Measurements from ENCODE around the gene SYNE1.
"Not testable (repeated sequence)": the region's sequence is repeated elsewhere in the genome, so short reads cannot be mapped to it uniquely, and the experiment has no call there.

SYNE1 gene

DNA sequence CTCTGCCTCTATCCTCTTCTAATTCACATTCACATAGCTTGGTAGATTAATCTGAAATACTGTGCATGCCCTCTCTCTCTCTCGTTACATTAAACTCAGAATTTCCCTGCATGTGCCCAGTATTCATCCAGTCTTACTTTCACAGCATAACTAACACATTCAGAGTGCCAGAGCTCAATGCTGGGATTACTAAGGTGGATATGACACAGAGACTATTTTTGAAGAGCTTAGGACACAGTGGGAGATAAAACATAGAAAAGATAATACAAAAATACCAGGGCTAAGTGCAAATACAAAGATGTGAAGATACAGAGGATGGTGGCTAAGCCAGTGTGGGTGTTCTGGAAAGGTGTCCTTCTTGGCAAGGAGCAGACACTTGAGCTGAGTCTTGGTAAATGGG is 6.3 kb downstream of the SYNE1 start:
- DNase-seq (ENCODE audit: low spot score): no peak

GRCh38 chr6:152625213-152625612 is 11.9 kb downstream of the SYNE1 start:
- DNase-seq (ENCODE audit: low spot score): no peak

DNA sequence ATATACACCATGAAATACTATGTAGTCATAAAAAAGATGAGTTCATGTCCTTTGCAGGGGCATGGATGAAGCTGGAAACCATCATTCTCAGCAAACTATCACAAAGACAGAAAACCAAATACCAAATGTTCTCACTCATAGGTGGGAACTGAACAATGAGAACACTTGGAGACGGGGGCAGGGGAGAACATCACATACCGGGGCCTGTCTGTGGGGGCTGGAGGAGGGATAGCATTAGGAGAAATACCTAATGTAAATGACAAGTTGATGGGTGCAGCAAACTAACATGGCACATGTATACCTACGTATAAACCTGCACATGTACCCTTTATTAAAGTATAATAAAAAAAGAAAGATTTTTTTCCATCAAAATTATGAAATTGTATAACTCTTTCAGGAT is 22.4 kb downstream of the SYNE1 start:
- not testable (repeated sequence) for DNase-seq (ENCODE audit: low spot score)

DNA sequence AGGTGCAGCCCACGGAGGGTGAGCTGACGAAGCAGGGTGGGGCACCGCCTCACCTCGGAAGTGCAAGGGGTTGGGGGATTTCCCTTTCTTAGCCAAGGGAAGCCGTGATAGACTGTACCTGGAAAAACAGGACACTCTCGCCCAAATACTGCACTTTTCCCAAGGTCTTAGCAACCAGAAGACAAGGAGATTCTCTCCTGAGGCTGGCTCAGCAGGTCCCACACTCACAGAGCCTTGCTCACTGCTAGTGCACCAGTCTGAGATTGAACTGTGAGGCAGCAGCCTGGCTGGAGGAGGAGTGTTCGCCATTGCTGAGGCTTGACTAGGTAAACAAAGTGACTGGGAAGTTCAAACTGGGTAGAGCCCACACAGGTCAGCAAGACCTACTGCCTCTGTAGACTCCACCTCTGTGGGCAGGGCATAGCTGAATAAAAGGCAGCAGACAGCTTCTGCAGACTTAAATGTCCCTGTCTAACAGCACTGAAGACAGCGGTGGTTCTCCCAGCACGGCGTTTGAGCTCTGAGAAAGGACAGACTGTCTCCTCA is 28.0 kb downstream of the SYNE1 start:
- DNase-seq (ENCODE audit: low spot score): no peak

GRCh38 chr6:152605941-152606340 is 31.2 kb downstream of the SYNE1 start:
- no peak for DNase-seq (ENCODE audit: low spot score)

DNA sequence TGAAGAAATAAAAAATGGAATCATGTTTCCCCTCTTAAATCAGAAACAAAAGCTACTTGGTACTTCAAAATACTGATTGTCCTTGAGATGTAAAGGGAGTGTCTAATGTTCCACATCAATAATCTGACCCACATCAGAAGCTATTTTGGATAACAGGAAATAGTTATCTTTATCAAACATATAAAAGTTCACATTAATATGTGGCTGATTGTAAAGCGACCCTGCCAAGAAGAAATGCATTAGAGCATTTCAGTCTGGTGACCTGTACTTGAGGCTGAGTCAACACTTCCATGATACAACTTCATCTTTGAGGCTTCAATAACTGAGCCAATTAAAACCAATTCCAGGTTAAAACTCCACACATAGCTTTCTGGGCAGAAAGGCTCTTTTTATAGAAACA is 31.8 kb downstream of the SYNE1 start:
- peak; percentile 9 for DNase-seq (ENCODE audit: low spot score)

- no peak for DNase-seq (ENCODE audit: low spot score)
Observed at GRCh38 chr6:152603911-152604310, 33.3 kb downstream of the SYNE1 start.

DNA sequence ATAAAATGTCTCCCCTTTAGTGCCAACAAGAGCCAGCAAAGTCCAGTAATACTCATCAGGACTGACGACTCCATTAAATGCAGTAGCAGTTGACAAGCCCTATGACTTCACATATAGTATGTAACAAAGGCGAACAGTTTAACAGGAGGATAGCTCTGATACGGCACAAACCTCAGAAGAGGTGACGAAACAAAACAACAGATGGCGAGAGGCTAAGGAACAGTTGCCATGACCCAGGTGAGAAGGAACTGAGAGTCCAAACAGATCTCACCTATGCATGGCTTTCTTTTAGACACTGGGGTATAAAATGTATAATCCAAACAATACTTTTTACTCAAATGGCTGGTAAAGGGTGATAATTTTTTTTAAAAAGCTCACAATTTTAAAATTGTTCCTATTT is 37.1 kb downstream of the SYNE1 start:
- no peak for DNase-seq (ENCODE audit: low spot score)

- no peak for DNase-seq (ENCODE audit: low spot score)
Observed at GRCh38 chr6:152598901-152599537, 38.1 kb downstream of the SYNE1 start.

GRCh38 chr6:152598421-152598820 is 38.7 kb downstream of the SYNE1 start:
- peak; percentile 6 for DNase-seq (ENCODE audit: low spot score)

DNA sequence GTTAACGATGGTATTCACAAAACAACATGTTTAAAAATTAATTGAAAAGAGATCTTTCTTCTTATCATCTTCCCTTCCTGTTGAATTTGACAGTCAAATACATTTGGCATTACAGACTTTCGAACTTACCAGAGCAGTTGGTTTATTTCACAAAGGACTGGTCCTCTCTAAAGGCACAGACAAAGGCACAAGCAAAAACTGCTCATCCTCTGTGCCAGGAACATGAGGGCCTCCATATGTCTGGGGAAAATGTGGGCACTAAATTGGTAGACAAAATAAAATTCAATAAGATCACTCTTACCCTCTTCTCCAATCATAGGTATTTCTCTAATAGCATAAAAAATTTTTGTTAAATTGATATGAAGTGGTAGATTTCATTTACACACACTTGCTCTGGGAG is 40.4 kb downstream of the SYNE1 start:
- no peak for DNase-seq (ENCODE audit: low spot score)

GRCh38 chr6:152595499-152595898 is 41.7 kb downstream of the SYNE1 start:
- DNase-seq (ENCODE audit: low spot score): no peak

DNA sequence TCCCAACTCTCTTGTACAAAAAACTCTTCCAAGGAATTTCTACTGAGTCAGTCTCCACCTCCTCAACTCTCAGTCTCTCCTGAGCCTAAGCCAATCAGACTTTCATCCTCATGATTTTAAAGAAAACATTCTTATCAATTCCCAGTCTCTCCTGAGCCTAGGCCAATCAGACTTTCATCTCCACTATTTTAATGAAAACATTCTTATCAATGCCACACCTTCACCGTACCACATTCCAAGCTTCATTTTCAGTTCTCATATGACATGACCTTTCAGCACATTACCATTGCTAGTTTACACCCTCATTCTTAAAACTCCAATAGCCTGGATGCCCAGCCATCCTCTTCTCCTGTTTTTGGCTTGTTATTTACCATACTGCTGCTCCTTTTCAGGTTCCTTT is 42.5 kb downstream of the SYNE1 start:
- no peak for DNase-seq (ENCODE audit: low spot score)

DNA sequence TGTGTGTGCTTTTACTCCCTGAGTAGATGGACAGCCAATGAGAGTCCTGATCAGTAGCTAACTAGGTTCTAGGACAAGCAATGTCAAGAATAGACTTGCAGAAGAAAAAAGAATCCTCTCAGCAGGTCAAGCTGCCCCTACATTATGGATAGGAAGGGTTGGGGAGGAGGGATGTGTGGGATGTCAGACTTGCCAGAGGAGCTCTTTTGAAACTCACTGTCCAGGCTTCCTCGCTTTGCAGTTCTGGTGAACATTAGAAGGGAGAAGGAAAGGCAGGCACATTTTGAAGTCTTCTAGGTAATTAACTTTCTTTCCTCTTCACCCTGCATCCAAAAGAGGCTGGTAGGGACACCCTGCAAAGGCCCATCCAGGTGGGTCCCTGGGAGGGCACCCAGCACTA is 48.7 kb downstream of the SYNE1 start:
- DNase-seq (ENCODE audit: low spot score): no peak

DNA sequence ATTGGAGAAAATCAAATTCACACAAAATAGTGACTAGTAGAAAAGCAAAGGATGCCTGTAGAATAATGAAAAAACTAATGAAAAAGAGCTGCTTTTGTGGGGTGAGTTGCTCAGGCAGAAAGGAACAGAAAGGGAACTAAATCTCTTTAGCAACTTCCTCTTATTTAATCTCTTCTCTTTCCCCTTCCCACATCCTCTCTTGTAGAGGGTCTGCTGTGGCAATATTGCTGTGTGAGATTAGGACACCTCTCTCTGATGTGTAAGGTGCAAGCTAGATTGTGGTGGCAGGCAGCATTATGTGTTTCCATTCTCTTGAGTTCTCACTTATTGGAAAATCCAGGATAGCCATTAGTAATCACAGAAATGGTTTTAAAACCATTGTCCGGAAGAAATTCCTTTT is 49.7 kb downstream of the SYNE1 start:
- no peak for DNase-seq (ENCODE audit: low spot score)

GRCh38 chr6:152585236-152585635 is 51.9 kb downstream of the SYNE1 start:
- DNase-seq (ENCODE audit: low spot score): no peak

- DNase-seq (ENCODE audit: low spot score): no peak
Observed at GRCh38 chr6:152583888-152584287, 53.3 kb downstream of the SYNE1 start.

- no peak for DNase-seq (ENCODE audit: low spot score)
Observed at GRCh38 chr6:152576525-152576924, 60.6 kb downstream of the SYNE1 start.

DNA sequence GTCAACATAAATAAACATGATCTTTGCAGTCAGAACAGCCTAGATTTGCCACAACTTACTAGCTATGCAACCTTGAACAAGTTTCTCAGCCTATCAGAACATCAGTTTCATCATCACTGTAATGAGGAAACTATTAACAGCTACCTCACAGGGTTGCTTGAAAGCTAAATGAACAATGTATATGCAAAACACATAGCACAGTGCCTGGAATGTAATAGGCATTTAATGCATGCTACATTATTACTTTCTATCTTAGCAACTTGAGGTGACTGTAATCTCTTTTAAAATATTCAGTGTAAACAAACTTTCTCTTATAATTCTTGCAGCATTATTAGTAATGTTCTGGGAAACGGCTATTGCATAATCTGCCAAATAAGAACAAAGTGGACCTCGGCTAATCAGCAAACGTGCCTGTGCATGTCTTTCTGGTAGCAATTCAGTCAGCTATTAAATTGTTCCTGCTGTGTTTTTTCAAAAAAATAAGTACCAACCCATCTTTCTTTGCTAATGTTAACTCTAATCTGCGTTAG is 61.5 kb downstream of the SYNE1 start:
- no peak for DNase-seq (ENCODE audit: low spot score)

- DNase-seq (ENCODE audit: low spot score): no peak
Observed at GRCh38 chr6:152575161-152575560, 62.0 kb downstream of the SYNE1 start.

DNA sequence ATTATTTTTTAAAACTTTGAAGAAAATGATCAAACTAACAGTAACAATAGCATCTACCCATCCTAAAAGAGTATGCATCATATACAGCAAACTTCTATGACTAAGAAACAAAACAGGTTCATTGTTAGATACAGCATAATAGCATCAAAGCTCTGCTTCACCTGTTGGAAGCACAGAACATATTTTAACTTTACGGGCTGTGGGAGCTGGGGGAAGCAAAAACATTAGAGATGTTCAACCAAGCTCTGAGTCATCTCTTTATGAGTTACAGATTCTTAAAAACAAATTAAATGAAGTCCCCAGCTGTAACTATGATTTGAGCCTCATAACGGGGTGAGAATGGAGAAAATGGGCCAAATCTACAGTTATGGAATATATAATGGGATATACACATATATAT is 63.4 kb downstream of the SYNE1 start:
- peak; percentile 38 for DNase-seq (ENCODE audit: low spot score)

DNA sequence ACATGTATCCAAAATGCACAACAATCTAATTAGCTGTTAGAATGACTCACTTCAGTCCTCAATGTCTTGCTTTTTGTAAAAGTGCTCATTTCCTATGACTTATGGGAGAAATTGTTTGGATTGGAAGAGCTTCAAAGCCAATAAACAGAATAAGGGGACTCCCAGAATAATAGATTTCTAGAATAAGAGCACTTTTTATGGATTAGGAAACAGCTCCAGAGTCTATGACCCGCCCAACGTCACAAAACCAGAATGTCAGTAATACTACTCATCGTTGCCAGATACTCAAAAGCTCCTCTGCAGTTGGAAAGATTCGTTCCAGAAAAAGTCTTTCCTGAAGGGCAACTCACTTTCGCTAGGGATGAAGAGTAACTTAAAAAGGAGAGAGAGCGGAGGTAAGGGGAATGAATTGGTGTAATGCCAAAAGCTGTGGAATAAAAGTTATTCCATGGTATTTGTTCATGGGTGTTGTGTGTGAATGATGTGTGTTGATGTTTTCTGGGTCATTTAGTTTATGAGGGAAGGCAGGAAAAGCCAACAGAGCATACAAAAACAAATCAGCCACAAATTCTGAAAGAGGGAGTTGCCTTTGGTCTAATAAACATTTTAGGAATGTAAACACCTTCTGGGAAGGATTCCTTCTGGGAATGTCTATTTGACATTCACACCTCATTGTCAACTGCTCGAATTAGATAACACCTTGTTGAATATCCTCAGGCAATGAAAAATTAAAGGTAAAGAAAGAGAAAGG is 64.6 kb downstream of the SYNE1 start:
- peak; percentile 24 for DNase-seq (ENCODE audit: low spot score)

DNA sequence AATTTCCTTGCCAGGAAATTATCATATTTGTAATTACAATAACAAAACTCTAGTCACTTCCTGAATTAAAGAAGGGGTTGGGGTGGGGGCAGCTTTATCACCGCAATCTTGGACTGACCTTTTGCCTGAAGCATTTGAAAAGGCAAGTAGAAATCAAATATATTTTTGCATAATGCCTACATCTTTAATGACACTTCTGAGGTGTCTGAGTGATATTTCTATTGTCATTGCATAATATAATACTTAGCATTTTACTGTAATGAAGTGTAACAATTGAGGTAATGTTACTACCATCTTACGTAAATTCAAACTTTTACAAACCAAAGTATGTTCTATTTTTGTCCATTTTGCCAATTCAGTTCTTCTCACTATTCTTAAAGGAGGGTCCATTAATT is 65.2 kb downstream of the SYNE1 start:
- no peak for DNase-seq (ENCODE audit: low spot score)

Measured in kidney tubule cell (primary cell).